Tibial artery (tissue), 4 donors: ENCODE results near the gene OR10T2.

ENCODE experiments used
- DNase-seq, 2 donors: peaks; one replicate each; pipeline ENCODE4 v3.0.0-alpha.2; 2019
- H3K27ac ChIP-seq, 2 donors: fragments of 200-600 bp; sonication (generic) in 1 of 2; 1 replicate in 1 of 2; 2 replicates in 1 of 2; pipeline ENCODE4 v1.5.1; 2018 to 2019; ENCODE audit warnings: mild to moderate bottlenecking in 1 of 2
- H3K27me3 ChIP-seq, 2 donors: fragments of 200-600 bp; sonication (generic) in 1 of 2; one replicate each; pipeline versions ENCODE4 v1.5.1 to v1.6.0; 2016 to 2019
- H3K36me3 ChIP-seq, 3 donors: fragments of 200-600 bp; sonication (generic) in 2 of 3; one replicate each; pipeline ENCODE4 v1.5.1; 2016 to 2019; ENCODE audit warnings: mild to moderate bottlenecking in 2 of 3
- H3K4me1 ChIP-seq, 4 donors: fragments of 200-600 bp; sonication (generic) in 2 of 4; 1 replicate in 3 of 4; 2 replicates in 1 of 4; pipeline ENCODE4 v1.5.1; 2016 to 2019
- H3K4me3 ChIP-seq, 2 donors: fragments of 200-600 bp; sonication (generic) in 1 of 2; 1 replicate in 1 of 2; 2 replicates in 1 of 2; pipeline ENCODE4 v1.5.1; 2018 to 2019; ENCODE audit warnings: mild to moderate bottlenecking in 2 of 2
- H3K9me3 ChIP-seq, 3 donors: fragments of 200-600 bp; sonication (generic) in 1 of 3; one replicate each; pipeline ENCODE4 v1.5.1; 2016 to 2019
- intact Hi-C: fragments of 100-400 bp; cut with DNase I; formaldehyde crosslinking; loops from one replicate; pipeline ENCODE4 v1.15.0; 2023; ENCODE audit warnings: low total_unique reads
- TF ChIP-seq, protein P1 (sequence below), 2 experiments: fragments of 200-600 bp in 1 of 2; fragments of 450-650 bp in 1 of 2; IDR thresholded peaks; one replicate each; pipeline ENCODE4 v1.5.1; 2017 to 2019; ENCODE audit warnings: antibody characterized with exemption in 2 of 2, mild to moderate bottlenecking in 1 of 2, moderate library complexity in 1 of 2

OR10T2 gene

GRCh38 chr1:158422212-158422611 is 22.9 kb upstream of the OR10T2 start:
- DNase-seq = no peak
- Histone ChIP-seq H3K4me3 (no peak overlapping the region), H3K4me1 (no peaks in the 10 kb centered on the region), H3K27me3 (no peaks in the 10 kb centered on the region), H3K36me3 (no peaks in the 10 kb centered on the region), H3K27ac (no peak overlapping the region), H3K9me3 (no peaks in the 10 kb centered on the region)
- TF ChIP-seq, protein P1, sequence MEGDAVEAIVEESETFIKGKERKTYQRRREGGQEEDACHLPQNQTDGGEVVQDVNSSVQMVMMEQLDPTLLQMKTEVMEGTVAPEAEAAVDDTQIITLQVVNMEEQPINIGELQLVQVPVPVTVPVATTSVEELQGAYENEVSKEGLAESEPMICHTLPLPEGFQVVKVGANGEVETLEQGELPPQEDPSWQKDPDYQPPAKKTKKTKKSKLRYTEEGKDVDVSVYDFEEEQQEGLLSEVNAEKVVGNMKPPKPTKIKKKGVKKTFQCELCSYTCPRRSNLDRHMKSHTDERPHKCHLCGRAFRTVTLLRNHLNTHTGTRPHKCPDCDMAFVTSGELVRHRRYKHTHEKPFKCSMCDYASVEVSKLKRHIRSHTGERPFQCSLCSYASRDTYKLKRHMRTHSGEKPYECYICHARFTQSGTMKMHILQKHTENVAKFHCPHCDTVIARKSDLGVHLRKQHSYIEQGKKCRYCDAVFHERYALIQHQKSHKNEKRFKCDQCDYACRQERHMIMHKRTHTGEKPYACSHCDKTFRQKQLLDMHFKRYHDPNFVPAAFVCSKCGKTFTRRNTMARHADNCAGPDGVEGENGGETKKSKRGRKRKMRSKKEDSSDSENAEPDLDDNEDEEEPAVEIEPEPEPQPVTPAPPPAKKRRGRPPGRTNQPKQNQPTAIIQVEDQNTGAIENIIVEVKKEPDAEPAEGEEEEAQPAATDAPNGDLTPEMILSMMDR (IDR thresholded peaks at IDR 0.05) = no peak
- intact Hi-C loops = no loop called here

DNA sequence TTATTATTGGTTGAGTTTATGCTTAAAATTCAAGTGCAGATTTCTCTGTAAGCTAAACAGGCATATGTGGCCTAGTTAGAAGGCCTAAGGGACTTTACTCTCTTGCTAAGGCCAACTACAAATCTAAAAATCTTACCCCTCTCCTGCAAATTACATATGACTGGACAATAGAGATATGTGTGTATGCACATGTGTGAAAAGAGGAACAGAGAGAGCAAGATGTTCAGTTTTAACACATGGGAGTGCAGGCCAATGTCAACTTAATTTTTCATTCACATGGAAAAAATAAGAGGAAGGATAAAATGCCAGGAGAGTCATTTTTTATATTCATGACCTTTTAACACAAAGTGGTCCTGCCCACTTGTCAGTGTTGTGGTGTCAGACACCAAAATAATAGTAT is 18.3 kb upstream of the OR10T2 start:
- intact Hi-C loops = no loop called here
- DNase-seq = no peak
- Histone ChIP-seq H3K4me1 (no peaks in the 10 kb centered on the region), H3K36me3 (no peaks in the 10 kb centered on the region), H3K4me3 (no peak overlapping the region), H3K27me3 (no peaks in the 10 kb centered on the region), H3K9me3 (no peaks in the 10 kb centered on the region), H3K27ac (no peak overlapping the region)
- TF ChIP-seq, protein P1 (IDR thresholded peaks at IDR 0.05) = no peak

GRCh38 chr1:158414651-158415345 is 15.5 kb upstream of the OR10T2 start:
- Histone ChIP-seq H3K9me3 (no peaks in the 10 kb centered on the region), H3K27ac (no peak overlapping the region), H3K4me3 (no peak overlapping the region), H3K27me3 (no peaks in the 10 kb centered on the region), H3K4me1 (no peaks in the 10 kb centered on the region), H3K36me3 (no peaks in the 10 kb centered on the region)
- intact Hi-C loops = no loop called here
- no peak for DNase-seq
- TF ChIP-seq, protein P1 (IDR thresholded peaks at IDR 0.05) = no peak

DNA sequence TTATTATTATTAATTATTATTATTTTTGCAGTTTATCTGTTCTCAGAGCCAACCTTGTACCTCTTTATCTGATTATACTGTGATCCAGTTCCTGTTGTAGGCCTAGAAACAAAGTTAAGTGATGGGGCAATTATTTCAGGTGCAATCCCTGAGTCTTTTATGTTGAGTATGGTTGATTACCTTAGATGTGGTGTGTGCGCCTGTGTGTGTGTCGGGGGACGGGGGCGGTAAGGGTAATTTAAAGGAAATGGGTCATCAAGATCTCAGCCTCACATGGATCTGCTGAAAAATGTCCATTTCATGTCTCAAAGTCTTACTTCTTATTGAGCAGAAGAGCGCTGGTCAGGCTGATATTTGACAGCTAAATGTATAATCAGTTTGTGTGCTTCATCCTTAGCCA is 7.8 kb upstream of the OR10T2 start:
- no peaks in the 10 kb centered on the region for H3K4me1 ChIP-seq
- H3K27me3 ChIP-seq = no peaks in the 10 kb centered on the region

GRCh38 chr1:158400871-158401270 is 1.6 kb upstream of the OR10T2 start:
- intact Hi-C loops = no loop called here
- no peak for DNase-seq
- Histone ChIP-seq H3K27me3 (no peaks in the 10 kb centered on the region), H3K9me3 (no peaks in the 10 kb centered on the region), H3K27ac (no peak overlapping the region), H3K4me1 (no peaks in the 10 kb centered on the region), H3K4me3 (no peak overlapping the region), H3K36me3 (no peaks in the 10 kb centered on the region)
- TF ChIP-seq, protein P1 (IDR thresholded peaks at IDR 0.05) = no peak

More for the DNA sequence above, 7.8 kb upstream of the OR10T2 start:
- intact Hi-C loops = no loop called here
- DNase-seq = no peak
- TF ChIP-seq, protein P1 (IDR thresholded peaks at IDR 0.05) = no peak
- H3K36me3 ChIP-seq = no peaks in the 10 kb centered on the region
- H3K27ac ChIP-seq = no peak overlapping the region
- H3K9me3 ChIP-seq = no peaks in the 10 kb centered on the region
- H3K4me3 ChIP-seq = no peak overlapping the region

- Histone ChIP-seq H3K36me3 (no peaks in the 10 kb centered on the region), H3K4me3 (no peak overlapping the region), H3K27me3 (no peaks in the 10 kb centered on the region), H3K4me1 (no peaks in the 10 kb centered on the region), H3K9me3 (no peaks in the 10 kb centered on the region), H3K27ac (no peak overlapping the region)
- intact Hi-C loops = no loop called here
- DNase-seq = no peak
- TF ChIP-seq, protein P1 (IDR thresholded peaks at IDR 0.05) = no peak
Observed at GRCh38 chr1:158396646-158397045, 2.6 kb downstream of the OR10T2 start.
